ENCODE measurements around the gene CRYBG1. TPM values are rescaled to one million over a fixed set of nuclear protein-coding genes. Genes with fewer than 3 reads are reported as not detected.
A peak's percentile ranks its signal among the peaks of the same experiment; 100 is the strongest.

The CRYBG1 gene
- total RNA-seq (2014; rRNA removed; shearing (Covaris generic); ENCODE audit: low replicate concordance): 1.2 and 2.3 TPM in 2 replicates

- Histone ChIP-seq H3K27me3 (peaks cover 16% of the 10 kb centered on the region), H3K9me3 (no peaks in the 10 kb centered on the region), H3K4me3 (peak within 1 kb of the TSS; percentile 39), H3K36me3 (no peaks in the 10 kb centered on the region)
- DNase-seq: peak; percentile 25
Observed at GRCh38 chr6:106360410-106360988, at the start of gene CRYBG1. Gene CRYBG1, plus strand, starts transcription at chr6:106360717. Its CDS starts 192 bp downstream, at chr6:106360909.

GRCh38 chr6:106315765-106316374 lies 44.6 kb upstream of the CRYBG1 start:
- DNase-seq: no peak
- H3K27me3 ChIP-seq: no peaks in the 10 kb centered on the region
- peaks cover 34% of the 10 kb centered on the region for H3K36me3 ChIP-seq
- H3K4me3 ChIP-seq: no peak overlapping the region
- H3K9me3 ChIP-seq: no peaks in the 10 kb centered on the region; the same call in 1 of the 2 replicates

GRCh38 chr6:106316375-106316766 lies 44.1 kb upstream of the CRYBG1 start:
- H3K4me3 ChIP-seq: no peak overlapping the region
- DNase-seq: no peak
- no peaks in the 10 kb centered on the region; the same call in 1 of the 2 replicates for H3K9me3 ChIP-seq
- peaks cover 30% of the 10 kb centered on the region for H3K36me3 ChIP-seq
- no peaks in the 10 kb centered on the region for H3K27me3 ChIP-seq

- Histone ChIP-seq H3K36me3 (peaks cover 27% of the 10 kb centered on the region), H3K27me3 (no peaks in the 10 kb centered on the region), H3K9me3 (no peaks in the 10 kb centered on the region; the same call in 1 of the 2 replicates), H3K4me3 (no peak overlapping the region)
- no peak for DNase-seq
Observed at GRCh38 chr6:106318061-106318460, 42.5 kb upstream of the CRYBG1 start.

- DNase-seq: no peak
- Histone ChIP-seq H3K36me3 (peaks cover 21% of the 10 kb centered on the region), H3K4me3 (no peak overlapping the region), H3K9me3 (no peaks in the 10 kb centered on the region; the same call in 1 of the 2 replicates), H3K27me3 (no peaks in the 10 kb centered on the region)
Observed at GRCh38 chr6:106318851-106319250, 41.7 kb upstream of the CRYBG1 start.

GRCh38 chr6:106321940-106322339 lies 38.6 kb upstream of the CRYBG1 start:
- Histone ChIP-seq H3K27me3 (no peaks in the 10 kb centered on the region), H3K9me3 (no peaks in the 10 kb centered on the region), H3K36me3 (peaks cover 4% of the 10 kb centered on the region; the same call in 1 of the 2 replicates), H3K4me3 (no peak overlapping the region)
- DNase-seq: no peak

GRCh38 chr6:106324726-106325335 lies 35.7 kb upstream of the CRYBG1 start:
- no peak for DNase-seq
- Histone ChIP-seq H3K36me3 (no peaks in the 10 kb centered on the region; the same call in 1 of the 2 replicates), H3K4me3 (peak overlapping the region; percentile 85), H3K27me3 (no peaks in the 10 kb centered on the region), H3K9me3 (no peaks in the 10 kb centered on the region)

GRCh38 chr6:106325336-106326178 lies 35.0 kb upstream of the CRYBG1 start, which contains the start of gene ATG5:
Gene ATG5, minus strand, starts transcription at chr6:106325760. Its CDS starts 9,552 bp downstream, at chr6:106316208.
- peak within 1 kb of the TSS; percentile 85 for H3K4me3 ChIP-seq
- DNase-seq: peak; percentile 99
- H3K9me3 ChIP-seq: no peaks in the 10 kb centered on the region
- H3K36me3 ChIP-seq: no peaks in the 10 kb centered on the region; the same call in 1 of the 2 replicates
- H3K27me3 ChIP-seq: no peaks in the 10 kb centered on the region

- Histone ChIP-seq H3K36me3 (no peaks in the 10 kb centered on the region), H3K9me3 (no peaks in the 10 kb centered on the region), H3K4me3 (no peak overlapping the region), H3K27me3 (no peaks in the 10 kb centered on the region)
- DNase-seq: peak; percentile 6
Observed at GRCh38 chr6:106334646-106335448, 25.7 kb upstream of the CRYBG1 start.

GRCh38 chr6:106339334-106340029 lies 21.0 kb upstream of the CRYBG1 start:
- H3K27me3 ChIP-seq: no peaks in the 10 kb centered on the region
- DNase-seq: peak; percentile 56

GRCh38 chr6:106347219-106347618 lies 13.3 kb upstream of the CRYBG1 start:
- Histone ChIP-seq H3K9me3 (no peaks in the 10 kb centered on the region), H3K4me3 (no peak overlapping the region), H3K27me3 (no peaks in the 10 kb centered on the region), H3K36me3 (no peaks in the 10 kb centered on the region)
- no peak for DNase-seq

More at GRCh38 chr6:106339334-106340029, 21.0 kb upstream of the CRYBG1 start:
- no peaks in the 10 kb centered on the region for H3K9me3 ChIP-seq
- no peaks in the 10 kb centered on the region for H3K36me3 ChIP-seq
- H3K4me3 ChIP-seq: no peak overlapping the region

GRCh38 chr6:106356378-106356777 lies 4.1 kb upstream of the CRYBG1 start:
- H3K27me3 ChIP-seq: peaks cover 15% of the 10 kb centered on the region

GRCh38 chr6:106359959-106360409 lies 533 bp upstream of the CRYBG1 start:
- H3K9me3 ChIP-seq: no peaks in the 10 kb centered on the region
- no peak for DNase-seq
- peaks cover 16% of the 10 kb centered on the region for H3K27me3 ChIP-seq
- no peaks in the 10 kb centered on the region for H3K36me3 ChIP-seq
- peak overlapping the region; percentile 39 for H3K4me3 ChIP-seq

More at GRCh38 chr6:106356378-106356777, 4.1 kb upstream of the CRYBG1 start:
- DNase-seq: no peak
- no peak overlapping the region for H3K4me3 ChIP-seq
- no peaks in the 10 kb centered on the region for H3K9me3 ChIP-seq
- no peaks in the 10 kb centered on the region for H3K36me3 ChIP-seq

GRCh38 chr6:106360989-106361430 lies 493 bp downstream of the CRYBG1 start:
- Histone ChIP-seq H3K9me3 (no peaks in the 10 kb centered on the region), H3K27me3 (peaks cover 16% of the 10 kb centered on the region), H3K4me3 (peak overlapping the region; percentile 39), H3K36me3 (no peaks in the 10 kb centered on the region)
- no peak for DNase-seq

- Histone ChIP-seq H3K36me3 (no peaks in the 10 kb centered on the region), H3K27me3 (peaks cover 16% of the 10 kb centered on the region), H3K9me3 (no peaks in the 10 kb centered on the region), H3K4me3 (no peak overlapping the region)
- DNase-seq: no peak
Observed at GRCh38 chr6:106363401-106364138, 3.1 kb downstream of the CRYBG1 start.

Data from MG63 (cell line).